Measurements from ENCODE around the gene LAMA2. TPM values are rescaled to one million over a fixed set of nuclear protein-coding genes. Genes with fewer than 3 reads are reported as not detected.

LAMA2 gene
- total and polyA plus RNA-seq, 2 donors from 2014 or later: 2.2 to 20.8 TPM

DNA sequence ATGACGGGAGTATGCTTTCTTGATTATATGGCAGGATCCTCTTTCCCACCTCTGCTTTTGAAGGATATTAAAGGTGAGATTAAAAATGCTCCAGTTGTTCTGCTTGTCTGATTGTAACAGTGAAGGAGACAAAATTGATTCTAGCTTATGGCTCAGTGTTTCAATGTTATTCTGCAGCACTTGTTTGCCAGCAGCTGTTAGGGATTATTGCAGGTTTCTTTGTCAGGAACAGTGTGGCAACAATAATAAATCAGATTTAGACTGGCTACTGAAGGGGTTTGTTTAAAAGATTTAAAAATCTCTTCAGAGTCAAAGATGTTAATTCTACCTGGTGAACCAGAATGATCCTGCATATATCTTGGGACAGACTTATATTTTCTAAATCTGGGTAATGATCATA is 126.9 kb downstream of the LAMA2 start:
- FAIRE-seq: no peak
- Histone ChIP-seq H3K9me3 (ENCODE audit: control insufficient read depth in 2 of 3, insufficient read depth in 1 of 3, low read length in 3 of 3) (no peaks in the 10 kb centered on the region), H3K27me3 (ENCODE audit: control insufficient read depth, insufficient read depth, low read length) (no peaks in the 10 kb centered on the region), H3K4me1 (ENCODE audit: control insufficient read depth in 2 of 3, insufficient read depth in 2 of 3, low read depth in 1 of 3, low read length in 3 of 3) (no peaks in the 10 kb centered on the region), H3K36me3 (ENCODE audit: control insufficient read depth in 2 of 3, insufficient read depth in 3 of 3, low read length in 3 of 3) (no peaks in the 10 kb centered on the region), H3K27ac (ENCODE audit: low read depth in 2 of 2, low read length in 2 of 2) (no peak overlapping the region), H3K9ac (ENCODE audit: low read length in 3 of 3) (no peak overlapping the region), H3K4me3 (ENCODE audit: low read length in 3 of 3) (no peak overlapping the region)
- DNase-seq: no peak
- intact Hi-C loops (cut with DNase I): no loop called here
- TF ChIP-seq, protein P1, sequence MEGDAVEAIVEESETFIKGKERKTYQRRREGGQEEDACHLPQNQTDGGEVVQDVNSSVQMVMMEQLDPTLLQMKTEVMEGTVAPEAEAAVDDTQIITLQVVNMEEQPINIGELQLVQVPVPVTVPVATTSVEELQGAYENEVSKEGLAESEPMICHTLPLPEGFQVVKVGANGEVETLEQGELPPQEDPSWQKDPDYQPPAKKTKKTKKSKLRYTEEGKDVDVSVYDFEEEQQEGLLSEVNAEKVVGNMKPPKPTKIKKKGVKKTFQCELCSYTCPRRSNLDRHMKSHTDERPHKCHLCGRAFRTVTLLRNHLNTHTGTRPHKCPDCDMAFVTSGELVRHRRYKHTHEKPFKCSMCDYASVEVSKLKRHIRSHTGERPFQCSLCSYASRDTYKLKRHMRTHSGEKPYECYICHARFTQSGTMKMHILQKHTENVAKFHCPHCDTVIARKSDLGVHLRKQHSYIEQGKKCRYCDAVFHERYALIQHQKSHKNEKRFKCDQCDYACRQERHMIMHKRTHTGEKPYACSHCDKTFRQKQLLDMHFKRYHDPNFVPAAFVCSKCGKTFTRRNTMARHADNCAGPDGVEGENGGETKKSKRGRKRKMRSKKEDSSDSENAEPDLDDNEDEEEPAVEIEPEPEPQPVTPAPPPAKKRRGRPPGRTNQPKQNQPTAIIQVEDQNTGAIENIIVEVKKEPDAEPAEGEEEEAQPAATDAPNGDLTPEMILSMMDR (IDR thresholded peaks at IDR 0.05; ENCODE audit: borderline replicate concordance, extremely low read depth, insufficient read depth): no peak

DNA sequence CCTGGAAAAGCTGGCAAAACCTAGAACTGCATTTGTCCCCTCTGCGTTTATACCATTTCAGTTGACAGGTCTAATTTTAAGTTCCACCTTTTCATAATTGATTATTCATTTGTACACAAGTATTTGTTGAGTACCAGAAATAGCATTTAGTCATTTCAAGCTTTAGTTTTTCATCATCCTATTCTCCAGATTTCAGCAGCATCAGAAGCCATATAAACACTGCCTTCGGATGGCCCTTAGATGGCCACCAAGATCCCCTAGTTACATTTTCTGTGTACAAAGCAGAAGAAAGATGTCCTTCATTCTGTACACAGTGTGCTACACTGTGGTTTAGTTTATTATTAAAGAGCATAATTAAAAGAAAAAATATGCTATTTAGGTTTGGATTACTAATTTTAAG is 131.4 kb downstream of the LAMA2 start:
- Histone ChIP-seq H3K4me1 (ENCODE audit: control insufficient read depth in 2 of 3, insufficient read depth in 2 of 3, low read depth in 1 of 3, low read length in 3 of 3) (no peaks in the 10 kb centered on the region), H3K9ac (ENCODE audit: low read length in 3 of 3) (no peak overlapping the region), H3K27me3 (ENCODE audit: control insufficient read depth, insufficient read depth, low read length) (no peaks in the 10 kb centered on the region), H3K4me3 (ENCODE audit: low read length in 3 of 3) (no peak overlapping the region), H3K27ac (ENCODE audit: low read depth in 2 of 2, low read length in 2 of 2) (no peak overlapping the region), H3K9me3 (ENCODE audit: control insufficient read depth in 2 of 3, insufficient read depth in 1 of 3, low read length in 3 of 3) (no peaks in the 10 kb centered on the region), H3K36me3 (ENCODE audit: control insufficient read depth in 2 of 3, insufficient read depth in 3 of 3, low read length in 3 of 3) (no peaks in the 10 kb centered on the region)
- DNase-seq (no peak), FAIRE-seq (no peak)
- TF ChIP-seq, protein P1 (IDR thresholded peaks at IDR 0.05; ENCODE audit: borderline replicate concordance, extremely low read depth, insufficient read depth): no peak
- intact Hi-C loops (cut with DNase I): no loop called here

DNA sequence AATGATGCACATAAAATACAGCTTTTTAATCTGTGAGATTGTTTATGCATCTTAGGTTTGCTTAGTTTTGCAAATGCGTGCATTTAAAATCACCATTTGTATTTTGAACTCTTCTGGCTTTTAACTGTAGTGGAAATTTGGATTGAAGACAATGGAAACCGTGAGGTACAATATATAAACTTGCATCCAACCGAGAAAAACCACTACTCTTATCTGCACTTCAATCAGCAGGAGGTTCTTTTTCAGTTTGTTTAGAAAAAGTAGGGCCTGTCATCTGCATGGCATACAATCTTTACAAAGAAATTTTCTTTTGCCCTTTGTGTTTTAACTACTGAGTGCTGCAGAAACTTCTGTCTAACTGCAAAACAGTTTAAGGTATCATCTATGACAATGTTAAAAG is 132.8 kb downstream of the LAMA2 start:
- Histone ChIP-seq H3K27me3 (ENCODE audit: control insufficient read depth, insufficient read depth, low read length) (no peaks in the 10 kb centered on the region), H3K4me1 (ENCODE audit: control insufficient read depth in 2 of 3, insufficient read depth in 2 of 3, low read depth in 1 of 3, low read length in 3 of 3) (no peaks in the 10 kb centered on the region), H3K4me3 (ENCODE audit: low read length in 3 of 3) (no peak overlapping the region), H3K9me3 (ENCODE audit: control insufficient read depth in 2 of 3, insufficient read depth in 1 of 3, low read length in 3 of 3) (no peaks in the 10 kb centered on the region), H3K9ac (ENCODE audit: low read length in 3 of 3) (no peak overlapping the region), H3K27ac (ENCODE audit: low read depth in 2 of 2, low read length in 2 of 2) (no peak overlapping the region), H3K36me3 (ENCODE audit: control insufficient read depth in 2 of 3, insufficient read depth in 3 of 3, low read length in 3 of 3) (no peaks in the 10 kb centered on the region)
- FAIRE-seq (no peak), DNase-seq (no peak)
- intact Hi-C loops (cut with DNase I): no loop called here
- TF ChIP-seq, protein P1 (IDR thresholded peaks at IDR 0.05; ENCODE audit: borderline replicate concordance, extremely low read depth, insufficient read depth): no peak

DNA sequence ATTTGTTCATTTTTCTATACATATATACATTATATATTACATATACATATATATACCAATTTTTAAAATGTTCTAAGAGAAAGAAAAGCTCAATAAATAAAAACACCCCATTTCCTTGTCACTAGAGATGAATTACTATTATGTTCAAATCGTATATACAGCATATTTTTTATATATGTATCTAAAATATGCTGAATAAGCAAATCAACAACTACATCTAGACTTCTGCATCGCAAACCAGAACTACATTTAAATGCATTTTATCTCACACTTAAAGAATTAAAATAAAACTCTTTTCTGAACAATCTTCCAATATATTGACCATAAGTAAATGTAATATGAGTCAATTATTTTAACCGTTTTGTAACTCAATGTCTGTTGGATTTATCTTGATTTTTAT is 133.9 kb downstream of the LAMA2 start:
- intact Hi-C loops (cut with DNase I): no loop called here
- TF ChIP-seq, protein P1 (IDR thresholded peaks at IDR 0.05; ENCODE audit: borderline replicate concordance, extremely low read depth, insufficient read depth): no peak
- no peak for FAIRE-seq

More for the DNA sequence above, 133.9 kb downstream of the LAMA2 start:
- Histone ChIP-seq H3K4me1 (ENCODE audit: control insufficient read depth in 2 of 3, insufficient read depth in 2 of 3, low read depth in 1 of 3, low read length in 3 of 3) (no peaks in the 10 kb centered on the region), H3K27ac (ENCODE audit: low read depth in 2 of 2, low read length in 2 of 2) (no peak overlapping the region), H3K4me3 (ENCODE audit: low read length in 3 of 3) (no peak overlapping the region), H3K9ac (ENCODE audit: low read length in 3 of 3) (no peak overlapping the region), H3K27me3 (ENCODE audit: control insufficient read depth, insufficient read depth, low read length) (no peaks in the 10 kb centered on the region), H3K36me3 (ENCODE audit: control insufficient read depth in 2 of 3, insufficient read depth in 3 of 3, low read length in 3 of 3) (no peaks in the 10 kb centered on the region), H3K9me3 (ENCODE audit: control insufficient read depth in 2 of 3, insufficient read depth in 1 of 3, low read length in 3 of 3) (no peaks in the 10 kb centered on the region)
- DNase-seq: no peak

All from kidney (tissue), 14 donors.